A673 (cell line): ENCODE measurements around the gene RNU6-9.

Source experiments
- CTCF ChIP-seq: fragments of 300-800, 200-600 bp; sonication (generic); conservative IDR thresholded peaks from 2 replicates; pipeline ENCODE4 v1.5.1; 2017; ENCODE audit warnings: low read depth, mild to moderate bottlenecking, antibody characterized with exemption, low read length, moderate library complexity, mixed read lengths
- EZH2 ChIP-seq: fragments of 200-600 bp; sonication (generic); IDR thresholded peaks from 2 replicates; pipeline ENCODE4 v1.6.1; 2017; ENCODE audit warnings: borderline replicate concordance, low read depth, mild to moderate bottlenecking, mixed read lengths, antibody characterized with exemption, low read length; ENCODE audit not compliant: poor library complexity, severe bottlenecking

DNA sequence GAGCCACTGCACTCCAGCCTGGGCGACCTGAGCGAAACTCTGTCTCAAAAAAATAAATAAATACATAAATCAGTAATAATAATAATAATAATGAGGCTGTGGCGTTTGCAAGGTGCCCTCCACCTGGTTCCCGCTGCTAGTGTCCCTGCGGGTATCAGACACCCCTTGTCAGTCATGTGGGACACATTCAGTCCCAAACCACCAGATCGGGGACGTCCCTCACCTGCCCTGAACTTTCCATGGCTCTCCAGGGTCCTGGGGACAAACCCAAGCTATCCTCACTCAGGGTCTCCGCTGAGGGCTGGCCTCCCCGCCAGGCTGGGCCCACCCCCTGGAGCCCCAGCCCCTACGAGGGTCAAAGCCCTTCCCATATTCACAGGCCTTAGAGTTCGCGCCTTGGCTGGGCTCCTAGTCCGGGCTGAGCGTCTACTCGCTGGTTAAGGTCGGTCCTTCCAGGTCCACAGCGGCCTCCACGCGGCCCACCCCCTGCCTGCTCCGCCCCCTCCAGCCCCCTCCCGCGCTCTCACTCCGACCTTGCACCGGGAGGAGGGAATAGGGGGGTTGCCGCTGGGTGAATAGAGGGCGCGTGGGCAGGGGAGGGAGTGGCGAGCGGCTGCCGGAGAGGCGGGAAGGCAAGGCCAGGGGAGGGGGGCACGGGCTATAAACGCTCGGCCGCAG lies 23.5 kb downstream of the RNU6-9 start:
- TF ChIP-seq CTCF (no peak), EZH2 (no peak)
